Skeletal muscle satellite cell (primary cell): ENCODE measurements around the gene CDHR2.
A peak's percentile ranks its signal among the peaks of the same experiment; 100 is the strongest.
"Not testable (repeated sequence)": the region's sequence is repeated elsewhere in the genome, so short reads cannot be mapped to it uniquely, and the experiment has no call there.

Source experiments
- H3K27me3 ChIP-seq: 2 replicates; pipeline ENCODE4 v1.7.0; 2013; ENCODE audit warnings: low read length; ENCODE audit not compliant: control insufficient read depth, insufficient read depth
- H3K36me3 ChIP-seq: 2 replicates; pipeline ENCODE4 v1.7.0; 2013; ENCODE audit warnings: mild to moderate bottlenecking, control low read depth, low read length; ENCODE audit not compliant: insufficient read depth
- H3K4me1 ChIP-seq: 2 replicates; pipeline ENCODE4 v1.7.0; 2013; ENCODE audit warnings: low read length; ENCODE audit not compliant: control insufficient read depth, insufficient read depth
- H3K4me2 ChIP-seq: 2 replicates; pipeline ENCODE4 v1.7.0; 2013; ENCODE audit warnings: mild to moderate bottlenecking, low read length
- H3K4me3 ChIP-seq: 2 replicates; pipeline ENCODE4 v1.7.0; 2013; ENCODE audit warnings: low read length
- H3K9ac ChIP-seq: 2 replicates; pipeline ENCODE4 v1.7.0; 2013; ENCODE audit warnings: mild to moderate bottlenecking, low read depth, low read length, moderate library complexity
- H3K9me3 ChIP-seq: replicated peaks from 2 replicates; pipeline ENCODE4 v1.7.0; 2013; ENCODE audit warnings: mild to moderate bottlenecking, control low read depth, low read length

The CDHR2 gene

GRCh38 chr5:176543428-176544182, 5.5 kb upstream of the CDHR2 start:
- no peaks in the 10 kb centered on the region for H3K27me3 ChIP-seq
- peaks cover 23% of the 10 kb centered on the region for H3K4me1 ChIP-seq
- H3K9me3 ChIP-seq, result no peaks in the 10 kb centered on the region
- H3K36me3 ChIP-seq, result no peaks in the 10 kb centered on the region
- peak overlapping the region; percentile 86 for H3K4me2 ChIP-seq
- H3K9ac ChIP-seq, result peak overlapping the region; percentile 75
- peak overlapping the region; percentile 72 for H3K4me3 ChIP-seq

GRCh38 chr5:176545388-176545736, 3.8 kb upstream of the CDHR2 start:
- H3K27me3 ChIP-seq, result no peaks in the 10 kb centered on the region
- H3K4me3 ChIP-seq, result no peak overlapping the region
- peaks cover 23% of the 10 kb centered on the region for H3K4me1 ChIP-seq
- no peaks in the 10 kb centered on the region for H3K36me3 ChIP-seq
- H3K9ac ChIP-seq, result no peak overlapping the region
- no peak overlapping the region for H3K4me2 ChIP-seq
- H3K9me3 ChIP-seq, result no peaks in the 10 kb centered on the region

- no peak overlapping the region for H3K9ac ChIP-seq
- no peaks in the 10 kb centered on the region for H3K9me3 ChIP-seq
- peaks cover 23% of the 10 kb centered on the region for H3K4me1 ChIP-seq
- H3K27me3 ChIP-seq, result no peaks in the 10 kb centered on the region
- H3K36me3 ChIP-seq, result no peaks in the 10 kb centered on the region
- H3K4me2 ChIP-seq, result no peak overlapping the region
- H3K4me3 ChIP-seq, result no peak overlapping the region
Observed at GRCh38 chr5:176545737-176546509, 3.2 kb upstream of the CDHR2 start.

DNA sequence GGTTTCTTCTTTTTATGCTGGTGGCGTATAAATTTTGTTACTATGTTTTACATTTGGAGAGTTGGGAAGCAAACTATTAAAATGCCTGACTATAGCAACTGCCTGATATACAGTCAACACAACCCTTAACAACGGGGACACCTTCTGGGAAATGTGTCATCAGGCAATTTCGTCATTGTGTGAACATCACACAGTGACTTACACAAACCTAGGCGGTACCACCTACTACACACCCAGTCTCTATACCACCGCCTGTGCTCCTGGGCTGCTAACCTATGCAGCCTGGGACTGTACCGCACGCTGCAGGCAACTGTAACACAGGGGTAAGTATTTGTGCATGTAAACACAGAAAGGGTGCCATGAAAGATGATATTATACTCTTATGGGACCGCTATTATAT, 1.3 kb upstream of the CDHR2 start:
- no peak overlapping the region for H3K4me3 ChIP-seq
- peaks cover 8% of the 10 kb centered on the region for H3K4me1 ChIP-seq
- no peaks in the 10 kb centered on the region for H3K9me3 ChIP-seq
- H3K27me3 ChIP-seq, result peaks cover 8% of the 10 kb centered on the region
- H3K4me2 ChIP-seq, result no peak overlapping the region
- no peak overlapping the region for H3K9ac ChIP-seq
- no peaks in the 10 kb centered on the region for H3K36me3 ChIP-seq

- peaks cover 20% of the 10 kb centered on the region for H3K27me3 ChIP-seq
- H3K4me2 ChIP-seq, result no peak overlapping the region
- no peak overlapping the region for H3K9ac ChIP-seq
- H3K4me3 ChIP-seq, result no peak overlapping the region
- no peaks in the 10 kb centered on the region for H3K36me3 ChIP-seq
- no peaks in the 10 kb centered on the region for H3K4me1 ChIP-seq
- H3K9me3 ChIP-seq, result no peaks in the 10 kb centered on the region
Observed at GRCh38 chr5:176549871-176550270, 729 bp downstream of the CDHR2 start.

DNA sequence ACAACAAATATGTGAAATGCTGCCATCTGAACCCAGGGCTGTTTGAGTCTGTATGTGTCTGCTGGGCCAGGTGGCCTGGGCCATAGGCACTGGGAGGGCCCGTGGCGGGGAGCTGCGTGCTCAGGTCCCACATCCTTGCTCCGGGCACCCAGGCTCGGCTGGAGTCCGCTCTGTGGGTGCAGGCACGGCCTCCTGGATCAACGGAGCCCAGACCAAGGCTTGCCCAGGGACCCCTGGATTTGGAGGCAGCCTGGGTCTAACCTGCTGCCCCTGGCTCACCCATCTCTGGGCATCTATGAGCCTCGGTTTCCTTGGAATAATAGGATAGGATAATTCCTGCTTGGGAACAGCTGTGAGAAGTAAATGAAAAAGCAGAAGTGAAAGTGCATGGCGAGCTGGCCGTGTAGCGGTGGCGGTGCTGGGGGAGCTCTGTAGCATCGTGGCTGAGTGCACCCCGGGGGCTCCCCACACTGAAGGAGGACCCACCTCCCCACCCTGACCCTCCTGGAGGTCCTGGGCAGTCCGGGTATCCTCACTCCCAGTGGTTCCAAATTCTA, 1.2 kb downstream of the CDHR2 start:
- Histone ChIP-seq H3K36me3 (no peaks in the 10 kb centered on the region), H3K9me3 (no peaks in the 10 kb centered on the region), H3K4me1 (no peaks in the 10 kb centered on the region)

GRCh38 chr5:176550937-176551336, 1.8 kb downstream of the CDHR2 start:
- not testable (repeated sequence) for H3K9ac ChIP-seq, H3K9me3 ChIP-seq, H3K4me1 ChIP-seq, H3K36me3 ChIP-seq, H3K4me2 ChIP-seq, H3K4me3 ChIP-seq
- H3K27me3 ChIP-seq, result peaks cover 20% of the 10 kb centered on the region

More for the DNA sequence above, 1.2 kb downstream of the CDHR2 start:
- Histone ChIP-seq H3K4me3 (no peak overlapping the region), H3K4me2 (no peak overlapping the region), H3K9ac (no peak overlapping the region), H3K27me3 (peaks cover 20% of the 10 kb centered on the region)

DNA sequence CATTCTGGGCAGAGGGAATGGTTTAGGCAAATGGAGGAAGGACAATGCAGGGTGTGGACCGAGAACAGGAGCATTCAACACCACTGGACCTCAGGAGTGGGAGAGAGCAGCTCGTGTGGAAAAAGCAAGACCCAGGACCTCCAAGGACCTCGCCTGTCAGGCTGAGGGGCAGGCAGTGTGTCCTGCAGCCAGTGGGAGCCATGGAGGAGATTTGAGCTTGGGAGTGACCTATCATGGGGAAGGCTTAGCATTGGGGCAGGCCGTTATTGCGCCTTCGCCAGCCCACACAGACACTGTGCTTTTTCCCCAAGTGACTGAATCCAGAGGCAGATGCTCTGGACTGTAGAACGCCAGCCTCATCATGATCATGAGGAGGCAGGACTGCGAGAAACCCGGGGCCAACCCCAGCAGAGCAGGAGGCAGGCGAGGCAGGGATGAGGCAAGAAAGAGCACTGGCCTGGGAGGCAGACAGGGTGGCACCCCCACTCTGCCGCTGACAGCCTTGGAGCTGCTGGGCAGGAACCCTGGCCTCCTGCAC, 3.3 kb downstream of the CDHR2 start:
- H3K4me2 ChIP-seq, result no peak overlapping the region
- no peaks in the 10 kb centered on the region for H3K9me3 ChIP-seq
- H3K9ac ChIP-seq, result no peak overlapping the region
- H3K4me3 ChIP-seq, result no peak overlapping the region
- no peaks in the 10 kb centered on the region for H3K36me3 ChIP-seq
- H3K27me3 ChIP-seq, result peaks cover 20% of the 10 kb centered on the region
- peaks cover 5% of the 10 kb centered on the region for H3K4me1 ChIP-seq

DNA sequence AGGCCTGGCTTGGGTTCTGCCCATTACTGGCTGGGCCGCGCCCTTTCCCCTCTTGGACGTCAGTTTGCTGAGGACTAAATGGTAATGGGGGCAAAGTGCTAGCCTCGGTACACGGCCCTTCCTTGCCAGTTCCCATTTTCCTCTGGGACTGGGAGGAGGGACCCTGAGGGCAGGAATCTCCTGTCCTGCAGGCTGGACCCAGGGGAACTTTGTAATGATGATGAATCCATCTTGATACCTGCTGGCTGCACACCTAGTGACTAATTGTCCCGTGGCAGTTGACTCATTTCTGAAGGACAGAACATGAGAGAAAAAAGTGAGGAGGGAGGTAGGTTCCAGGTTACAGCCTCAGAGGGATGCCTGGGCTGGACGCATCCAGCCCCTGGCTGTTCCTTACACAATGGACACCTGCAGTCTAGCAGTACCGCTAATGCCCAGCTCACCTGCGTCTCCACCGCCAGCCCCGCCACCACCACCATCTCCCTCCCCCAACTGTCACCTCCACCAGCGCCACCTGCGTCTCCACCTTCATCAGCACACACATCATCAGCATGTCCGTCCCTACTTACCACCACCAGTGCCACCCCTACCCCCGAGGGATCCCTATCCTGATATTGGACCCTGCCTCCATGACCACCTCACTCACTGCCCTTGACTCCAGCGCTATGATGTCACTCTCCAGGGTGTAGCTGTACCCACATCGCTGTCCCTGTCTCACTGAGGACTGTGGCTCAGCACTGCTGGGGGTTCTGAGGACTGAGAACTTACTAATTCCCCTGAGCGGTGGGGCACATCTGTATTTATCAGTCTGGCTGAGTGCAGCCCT, 4.3 kb downstream of the CDHR2 start:
- H3K4me3 ChIP-seq, result no peak overlapping the region
- no peak overlapping the region for H3K4me2 ChIP-seq
- H3K9ac ChIP-seq, result no peak overlapping the region
- no peaks in the 10 kb centered on the region for H3K36me3 ChIP-seq
- no peaks in the 10 kb centered on the region for H3K9me3 ChIP-seq
- peaks cover 20% of the 10 kb centered on the region for H3K27me3 ChIP-seq
- peaks cover 5% of the 10 kb centered on the region for H3K4me1 ChIP-seq

DNA sequence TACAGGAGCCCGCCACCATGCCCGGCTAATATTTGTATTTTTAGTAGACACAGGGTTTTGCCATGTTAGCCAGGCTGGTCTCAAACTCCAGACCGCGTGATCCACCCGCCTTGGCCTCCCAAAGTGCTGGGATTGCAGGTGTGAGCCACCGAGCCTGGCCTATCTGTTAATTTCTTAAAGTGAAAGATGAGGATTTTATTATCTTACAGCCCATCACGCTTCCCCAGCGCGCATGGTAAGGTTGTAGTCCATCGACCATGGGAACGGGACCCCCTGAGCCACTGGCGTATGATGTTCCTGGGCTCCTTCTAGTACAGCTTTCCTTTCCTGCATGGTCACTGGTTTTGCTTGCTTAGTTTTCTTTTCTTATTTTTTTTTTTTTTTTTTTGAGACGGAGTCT, 8.7 kb downstream of the CDHR2 start:
- H3K9ac ChIP-seq, result no peak overlapping the region
- no peaks in the 10 kb centered on the region for H3K36me3 ChIP-seq
- H3K9me3 ChIP-seq, result no peaks in the 10 kb centered on the region
- no peak overlapping the region for H3K4me2 ChIP-seq
- H3K4me1 ChIP-seq, result peaks cover 5% of the 10 kb centered on the region
- H3K27me3 ChIP-seq, result peaks cover 23% of the 10 kb centered on the region
- H3K4me3 ChIP-seq, result no peak overlapping the region

DNA sequence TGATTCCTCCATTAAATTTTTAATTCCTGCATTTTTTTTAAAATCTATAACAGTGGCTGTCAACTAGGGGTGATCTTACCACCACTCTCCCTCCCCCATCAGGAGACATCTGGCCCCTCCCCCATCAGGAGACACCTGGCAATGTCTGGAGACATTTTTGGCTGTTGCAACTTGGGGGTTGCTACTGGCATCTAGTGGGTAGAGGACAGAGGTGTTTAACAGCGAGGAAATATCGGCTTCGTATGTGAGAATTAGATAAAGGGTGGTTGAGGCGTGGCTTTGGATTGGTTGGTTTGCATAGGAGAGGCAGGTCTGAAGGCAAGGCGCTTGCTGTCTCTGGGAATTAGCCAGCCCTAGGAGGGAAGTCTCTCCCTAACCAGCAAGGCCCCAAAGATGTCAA, 10.5 kb downstream of the CDHR2 start:
- no peak overlapping the region for H3K4me3 ChIP-seq
- no peaks in the 10 kb centered on the region for H3K9me3 ChIP-seq
- H3K4me2 ChIP-seq, result no peak overlapping the region
- no peaks in the 10 kb centered on the region for H3K36me3 ChIP-seq
- peaks cover 11% of the 10 kb centered on the region for H3K27me3 ChIP-seq
- no peak overlapping the region for H3K9ac ChIP-seq
- peaks cover 5% of the 10 kb centered on the region for H3K4me1 ChIP-seq
